Stomach (tissue), 9 donors: ENCODE measurements around the gene C1QBP. TPM values are rescaled to one million over a fixed set of nuclear protein-coding genes. Genes with fewer than 3 reads are reported as not detected.

Experiments used
- DNase-seq, 2 donors: peaks; one replicate each; pipeline versions ENCODE4 v3.0.0 to v3.0.0-alpha.2; 2013 to 2019
- H3K27ac ChIP-seq, 5 donors: fragments of 200-600 bp in 4 of 5; sonication (generic) in 4 of 5; one replicate each; pipeline ENCODE4 v1.5.1; 2013 to 2019; ENCODE audit warnings: mild to moderate bottlenecking in 1 of 5, moderate library complexity in 1 of 5
- H3K27me3 ChIP-seq, 3 donors: fragments of 200-600 bp; sonication (generic); one replicate each; pipeline ENCODE4 v1.5.1; 2017 to 2019; ENCODE audit warnings: mixed run types in 1 of 3
- H3K36me3 ChIP-seq, 4 donors: fragments of 200-600 bp; sonication (generic); 1 replicate in 3 of 4; 2 replicates in 1 of 4; pipeline ENCODE4 v1.5.1; 2016 to 2019
- H3K4me1 ChIP-seq, 4 donors: fragments of 200-600 bp; sonication (generic); one replicate each; pipeline ENCODE4 v1.5.1; 2016 to 2019
- H3K4me3 ChIP-seq, 4 donors: fragments of 200-600 bp; sonication (generic) in 3 of 4; one replicate each; pipeline ENCODE4 v1.5.1; 2016 to 2019; ENCODE audit warnings: mild to moderate bottlenecking in 1 of 4
- H3K9me3 ChIP-seq, 4 donors: fragments of 200-600 bp; sonication (generic); one replicate each; pipeline ENCODE4 v1.5.1; 2016 to 2019
- EP300 ChIP-seq: sonication (generic); formaldehyde crosslinking; IDR thresholded peaks from one replicate; pipeline ENCODE4 v1.6.1; 2017; ENCODE audit warnings: antibody characterized with exemption
- POLR2A ChIP-seq, 4 donors: fragments of 450-650 bp; IDR thresholded peaks; one replicate each; pipeline ENCODE4 v1.6.1; 2016; ENCODE audit warnings: antibody characterized with exemption in 4 of 4, control low read depth in 2 of 4, mild to moderate bottlenecking in 1 of 4, moderate library complexity in 1 of 4
- POLR2AphosphoS5 ChIP-seq, 3 donors: sonication (generic); formaldehyde crosslinking; IDR thresholded peaks; one replicate each; pipeline ENCODE4 v1.6.1; 2016; ENCODE audit warnings: antibody characterized with exemption in 3 of 3
- WGBS, 5 donors: extraction: QIAGEN DNeasy Blood & Tissue Kit in 3 of 5; methylation state at CpG; one replicate each; pipeline versions ENCODE4 v1.1.5 to v1.1.7; 2013 to 2018; 5-methylcytosine and 5-hydroxymethylcytosine counted together
- intact Hi-C: fragments of 100-400 bp; cut with DNase I; formaldehyde crosslinking; loops from one replicate; pipeline ENCODE4 v1.15.1; 2023; ENCODE audit warnings: low total_unique reads
- polyA plus RNA-seq, 3 donors: library from polyadenylated mRNA; stranded (reverse); fragments of 200-250 nt; gene quantifications; one replicate each; pipeline ENCODE4 v1.2.3, GENCODE V29; 2013
- total RNA-seq, 5 donors: library from RNA; depleted of rRNA; stranded (reverse); fragments of >200 nt; gene quantifications; one replicate each; pipeline versions ENCODE4 v1.1.0 to v1.2.3, GENCODE V29; 2014 to 2016
- TF ChIP-seq, protein P1 (sequence below), 7 experiments: fragments of 450-650 bp in 4 of 7; fragments of 200-600 bp in 3 of 7; sonication (generic) in 3 of 7; IDR thresholded peaks; one replicate each; pipeline ENCODE4 v1.5.1; 2016 to 2019; ENCODE audit warnings: antibody characterized with exemption in 7 of 7, control low read depth in 2 of 7, mild to moderate bottlenecking in 1 of 7
- donor health status: healthy with polysubstance abuse.
- donor health status: Bipolar disorder and iron deficiency.
- donor health status: healthy.

C1QBP gene
- total and polyA plus RNA-seq, 8 donors, result 26.8 to 320 (median 95.4) TPM

DNA sequence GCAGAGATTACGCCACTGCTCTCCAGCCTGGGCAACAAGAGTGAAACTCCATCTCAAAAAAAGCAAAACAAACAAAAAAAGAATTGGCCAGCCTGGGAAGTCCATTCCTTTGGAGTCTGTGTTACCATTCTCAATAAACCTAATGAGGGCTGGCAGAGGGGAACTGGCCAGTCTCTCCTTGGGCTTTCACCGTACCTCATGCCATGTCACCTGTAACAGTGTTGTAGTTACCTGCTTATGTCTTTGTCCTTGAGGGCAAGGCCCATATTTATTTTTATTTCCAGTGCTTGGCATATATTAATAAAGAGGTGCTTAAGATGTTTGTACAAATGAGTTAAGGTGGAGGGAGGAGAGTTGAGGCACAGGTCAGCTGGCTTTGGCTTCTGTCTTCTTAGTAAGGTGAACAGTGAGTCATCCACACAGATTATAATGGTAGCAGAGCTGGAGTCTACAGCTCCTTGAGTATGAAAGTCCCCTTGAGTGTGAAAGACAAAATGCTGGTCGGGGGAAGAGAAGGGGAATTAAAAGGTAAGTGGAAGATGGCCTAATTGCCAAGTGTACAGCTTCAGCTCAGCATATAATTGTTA, 8.4 kb downstream of the C1QBP start:
- Histone ChIP-seq H3K36me3 (peaks cover 52 to 100% (median 100%) of the 10 kb centered on the region in 4 donors), H3K4me3 (no peak overlapping the region), H3K27ac (no peak overlapping the region), H3K4me1 (peaks cover 0 to 14% (median 11%) of the 10 kb centered on the region in 4 donors), H3K9me3 (no peaks in the 10 kb centered on the region), H3K27me3 (no peaks in the 10 kb centered on the region)
- WGBS, 5 donors, result 90 to 99% (median 92%) methylated on average over 3 of the region's 3 CpGs
- no peak for TF ChIP-seq POLR2A (IDR thresholded peaks at IDR 0.05)
- no peak for TF ChIP-seq EP300
- TF ChIP-seq, protein P1, sequence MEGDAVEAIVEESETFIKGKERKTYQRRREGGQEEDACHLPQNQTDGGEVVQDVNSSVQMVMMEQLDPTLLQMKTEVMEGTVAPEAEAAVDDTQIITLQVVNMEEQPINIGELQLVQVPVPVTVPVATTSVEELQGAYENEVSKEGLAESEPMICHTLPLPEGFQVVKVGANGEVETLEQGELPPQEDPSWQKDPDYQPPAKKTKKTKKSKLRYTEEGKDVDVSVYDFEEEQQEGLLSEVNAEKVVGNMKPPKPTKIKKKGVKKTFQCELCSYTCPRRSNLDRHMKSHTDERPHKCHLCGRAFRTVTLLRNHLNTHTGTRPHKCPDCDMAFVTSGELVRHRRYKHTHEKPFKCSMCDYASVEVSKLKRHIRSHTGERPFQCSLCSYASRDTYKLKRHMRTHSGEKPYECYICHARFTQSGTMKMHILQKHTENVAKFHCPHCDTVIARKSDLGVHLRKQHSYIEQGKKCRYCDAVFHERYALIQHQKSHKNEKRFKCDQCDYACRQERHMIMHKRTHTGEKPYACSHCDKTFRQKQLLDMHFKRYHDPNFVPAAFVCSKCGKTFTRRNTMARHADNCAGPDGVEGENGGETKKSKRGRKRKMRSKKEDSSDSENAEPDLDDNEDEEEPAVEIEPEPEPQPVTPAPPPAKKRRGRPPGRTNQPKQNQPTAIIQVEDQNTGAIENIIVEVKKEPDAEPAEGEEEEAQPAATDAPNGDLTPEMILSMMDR (IDR thresholded peaks at IDR 0.05), result no peak
- TF ChIP-seq POLR2AphosphoS5 (IDR thresholded peaks at IDR 0.05), result no peak
- DNase-seq, result no peak
- intact Hi-C loops, result no loop called here

DNA sequence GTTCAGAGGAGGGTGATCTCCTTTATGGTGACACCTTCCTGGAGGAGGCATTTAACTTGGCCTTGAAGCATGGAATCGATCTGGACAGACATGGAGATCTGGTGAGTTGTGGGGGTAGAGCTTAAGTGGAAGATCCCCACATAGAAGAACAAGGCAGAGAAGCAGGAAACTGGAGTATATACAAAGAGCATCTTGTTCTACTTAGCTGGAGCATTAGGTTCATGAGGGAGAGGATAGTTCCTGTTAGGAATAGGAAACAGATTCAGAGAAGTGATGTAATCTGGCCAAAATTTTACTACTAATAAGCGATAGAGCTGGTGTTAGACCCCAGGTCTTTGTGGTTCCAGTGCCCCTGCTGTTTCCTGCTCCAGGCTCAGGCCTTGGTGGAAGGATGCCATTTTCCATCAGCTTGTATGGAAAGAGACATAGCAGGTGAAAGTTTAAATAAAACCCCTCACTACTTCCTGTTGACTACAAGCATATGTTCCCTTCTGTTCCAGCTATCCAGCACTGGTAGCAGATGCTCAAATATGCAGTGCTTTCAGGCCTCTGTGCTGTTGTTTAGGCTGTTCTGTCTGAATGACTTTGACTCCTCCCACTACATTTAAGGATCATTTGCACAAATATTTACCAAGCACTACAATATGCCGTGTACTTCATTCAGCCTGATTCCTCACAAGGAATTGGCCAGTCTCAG, 9.6 kb downstream of the C1QBP start:
- Histone ChIP-seq H3K36me3 (peaks cover 51 to 100% (median 100%) of the 10 kb centered on the region in 4 donors), H3K4me1 (peaks cover 0 to 11% (median 9%) of the 10 kb centered on the region in 4 donors), H3K27ac (peak overlapping the region in 1 of 5 donors; percentile 3), H3K9me3 (no peaks in the 10 kb centered on the region), H3K4me3 (no peak overlapping the region), H3K27me3 (no peaks in the 10 kb centered on the region)
- 52 to 74% (median 64%) methylated on average over 3 of the region's 3 CpGs for WGBS, 5 donors
- TF ChIP-seq POLR2AphosphoS5 (IDR thresholded peaks at IDR 0.05), result no peak
- TF ChIP-seq EP300, result no peak
- TF ChIP-seq, protein P1 (IDR thresholded peaks at IDR 0.05), result no peak
- no peak for TF ChIP-seq POLR2A (IDR thresholded peaks at IDR 0.05)
- DNase-seq, result no peak
- intact Hi-C loops, result no loop called here

DNA sequence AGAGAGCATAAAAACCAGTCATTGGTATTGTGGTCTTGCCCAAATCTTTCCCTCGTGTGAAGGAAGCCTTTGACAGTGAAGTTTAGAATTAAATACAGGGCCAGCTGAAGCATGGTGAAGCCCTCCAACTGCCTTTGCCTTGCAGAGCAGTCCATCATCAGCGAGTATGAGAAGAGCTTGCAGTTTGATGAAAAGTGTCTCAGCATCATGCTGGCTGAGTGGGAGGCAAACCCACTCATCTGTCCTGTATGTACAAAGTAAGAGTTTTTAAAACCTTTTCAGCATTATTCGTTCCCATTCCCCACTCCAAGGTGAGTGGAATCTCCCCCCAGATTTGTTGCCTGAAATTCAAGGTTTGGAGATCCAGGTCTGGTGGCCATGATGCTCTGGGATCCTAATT, 13.1 kb downstream of the C1QBP start:
- TF ChIP-seq POLR2A (IDR thresholded peaks at IDR 0.05), result no peak
- TF ChIP-seq, protein P1 (IDR thresholded peaks at IDR 0.05), result no peak
- no peak for TF ChIP-seq POLR2AphosphoS5 (IDR thresholded peaks at IDR 0.05)
- no peak for TF ChIP-seq EP300
- WGBS, 5 donors, result 74 to 92% (median 78%) methylated on average over 3 of the region's 3 CpGs
- no peak for DNase-seq
- Histone ChIP-seq H3K9me3 (no peaks in the 10 kb centered on the region), H3K27ac (no peak overlapping the region), H3K4me3 (no peak overlapping the region), H3K27me3 (no peaks in the 10 kb centered on the region), H3K36me3 (peaks cover 48 to 96% (median 91%) of the 10 kb centered on the region in 4 donors), H3K4me1 (peaks cover 5 to 37% (median 25%) of the 10 kb centered on the region in 4 donors)
- intact Hi-C loops, result no loop called here

DNA sequence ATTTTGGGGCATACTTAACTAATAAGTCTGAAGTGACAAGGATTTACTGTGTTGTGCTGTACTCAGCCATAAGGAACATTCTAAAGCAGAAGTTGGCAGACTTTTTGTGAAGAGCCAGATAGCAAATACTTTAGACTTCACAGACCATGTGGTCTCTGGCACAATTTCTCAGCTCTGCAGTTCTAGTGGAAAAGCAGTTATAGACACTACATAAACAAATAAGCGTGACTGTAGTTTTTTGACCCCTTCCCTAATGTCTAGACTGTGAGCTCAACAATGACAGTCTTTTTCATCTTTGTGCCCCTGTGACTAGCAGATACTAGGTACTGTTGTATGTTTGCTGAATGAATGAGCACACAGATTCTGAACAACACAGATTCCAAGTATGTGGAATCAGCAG, 14.0 kb downstream of the C1QBP start:
- H3K36me3 ChIP-seq, result peaks cover 48 to 87% (median 82%) of the 10 kb centered on the region in 4 donors
- intact Hi-C loops, result no loop called here
- 76 to 83% (median 77%) methylated on average over 1 of the region's 1 CpG for WGBS, 5 donors
- DNase-seq, result no peak
- peaks cover 10 to 42% (median 27%) of the 10 kb centered on the region in 4 donors for H3K4me1 ChIP-seq
- no peak overlapping the region for H3K27ac ChIP-seq
- H3K9me3 ChIP-seq, result no peaks in the 10 kb centered on the region
- no peak overlapping the region for H3K4me3 ChIP-seq
- H3K27me3 ChIP-seq, result no peaks in the 10 kb centered on the region
- TF ChIP-seq, protein P1 (IDR thresholded peaks at IDR 0.05), result no peak
- TF ChIP-seq POLR2A (IDR thresholded peaks at IDR 0.05) (no peak), EP300 (no peak), POLR2AphosphoS5 (IDR thresholded peaks at IDR 0.05) (no peak)
